ENCODE data around the gene SDK1. TPM values are rescaled to one million over a fixed set of nuclear protein-coding genes. Genes with fewer than 3 reads are reported as not detected.

SDK1 gene
- total and polyA plus RNA-seq, 10 of the 15 experiments (the other 5 are each of a cell fraction or from before 2014, with no cell fraction given) = 0.14 to 0.33 TPM; not detected in 8

DNA sequence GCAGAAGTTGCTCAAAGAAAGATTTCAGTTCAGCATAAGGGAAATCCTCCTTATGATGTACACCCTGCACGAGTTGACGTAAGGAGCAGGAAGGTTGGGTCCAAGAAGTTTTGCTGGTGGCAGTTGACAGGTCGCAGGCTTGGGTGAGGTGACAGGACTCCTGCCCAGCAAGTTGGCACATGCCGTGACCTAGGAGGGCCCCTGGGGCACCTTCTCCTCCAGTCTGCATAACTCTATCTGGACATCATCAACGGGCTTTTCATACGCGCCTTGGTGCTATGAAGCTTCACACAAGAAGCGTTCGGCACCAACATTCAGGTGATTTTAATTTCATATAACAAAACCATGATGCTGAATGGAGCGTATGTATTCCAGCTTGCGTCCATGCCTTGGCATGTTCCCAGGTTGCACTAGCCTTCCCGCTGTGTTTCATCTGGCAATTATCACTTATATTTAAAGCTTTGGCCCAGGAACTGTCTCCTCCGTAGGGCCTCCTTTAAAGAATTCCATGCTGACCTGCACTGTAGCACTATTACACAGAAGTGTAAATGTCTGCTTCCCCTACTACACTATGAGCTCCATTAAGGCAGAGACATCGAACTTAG, 729.4 kb downstream of the SDK1 start (continued):
- no peak for TF ChIP-seq CBFB (IDR thresholded peaks at IDR 0.05; ENCODE audit: low read depth)
- no peak for TF ChIP-seq NFIC (IDR thresholded peaks at IDR 0.05; ENCODE audit: low read depth, low read length)

GRCh38 chr7:4033996-4034395, 732.9 kb downstream of the SDK1 start:
- H2AFZ ChIP-seq (ENCODE audit: control insufficient read depth, low read depth, low read length) = no peak overlapping the region
- H3K9ac ChIP-seq (ENCODE audit: control insufficient read depth, insufficient read depth, low read length) = no peak overlapping the region
- no TSS peak for BruUV-seq (replicated peaks)
- H4K20me1 ChIP-seq (ENCODE audit: control insufficient read depth, insufficient read depth) = no peaks in the 10 kb centered on the region
- RAD21 ChIA-PET (ENCODE audit: unreplicated experiment) = no interaction called here
- no peak overlapping the region for H3K4me3 ChIP-seq
- in situ Hi-C loops (cut with MboI) = no loop called here
- CTCF ChIA-PET = no interaction called here
- H3K36me3 ChIP-seq (ENCODE audit: control insufficient read depth in 2 of 2, insufficient read depth in 2 of 2, low read length in 1 of 2) = no peaks in the 10 kb centered on the region
- ATAC-seq (no peak), FAIRE-seq (no peak), DNase-seq (ENCODE audit: low read depth, low spot score) (no peak)
- H3K9me3 ChIP-seq (replicated peaks; ENCODE audit: control insufficient read depth, insufficient read depth, low read length) = no peaks in the 10 kb centered on the region
- 23% methylated on average over 12 of the region's 12 CpGs for WGBS (ENCODE audit: insufficient coverage, insufficient replicate concordance, low lambda C conversion rate, missing lambda C conversion rate)
- no peaks in the 10 kb centered on the region for H3K27me3 ChIP-seq (replicated peaks in 1 of 2; ENCODE audit: control insufficient read depth in 2 of 2, insufficient read depth in 2 of 2, low read length in 1 of 2)
- intact Hi-C loops (cut with micrococcal nuclease; ENCODE audit: unreplicated experiment) = no loop called here
- H3K4me2 ChIP-seq (ENCODE audit: control insufficient read depth, insufficient read depth) = no peak overlapping the region
- POLR2A ChIA-PET = no interaction called here
- SMC1A ChIA-PET (ENCODE audit: uncharacterized antibody, unreplicated experiment) = no interaction called here
- no peaks in the 10 kb centered on the region for H3K4me1 ChIP-seq (ENCODE audit: control insufficient read depth, insufficient read depth, low read length)
- no peak overlapping the region for H3K27ac ChIP-seq (ENCODE audit: control insufficient read depth, insufficient read depth)
- no peaks in the 10 kb centered on the region for H3K79me2 ChIP-seq (ENCODE audit: control insufficient read depth, insufficient read depth, low read length)
- TF ChIP-seq KAT2A (conservative IDR thresholded peaks at IDR 0.05; ENCODE audit: control insufficient read depth, low read depth, low read length) (no peak), CBX5 (IDR thresholded peaks at IDR 0.05; ENCODE audit: low read depth) (no peak), ZNF274 (IDR thresholded peaks at IDR 0.05; ENCODE audit: insufficient read depth, insufficient read length) (no peak), BHLHE40 (IDR thresholded peaks at IDR 0.05; ENCODE audit: borderline replicate concordance in 1 of 2, low read depth in 2 of 2, low read length in 1 of 2) (no peak), MXI1 (IDR thresholded peaks at IDR 0.05; ENCODE audit: low read depth, low read length) (no peak), IRF5 (IDR thresholded peaks at IDR 0.05; ENCODE audit: borderline replicate concordance) (no peak), RAD21 (IDR thresholded peaks at IDR 0.05; ENCODE audit: insufficient read depth, low read depth, low read length) (no peak), EP300 (IDR thresholded peaks at IDR 0.05; ENCODE audit: borderline replicate concordance in 1 of 2, control insufficient read depth in 1 of 2, low read depth in 2 of 2, low read length in 2 of 2) (no peak), MEF2A (IDR thresholded peaks at IDR 0.05; ENCODE audit: insufficient read depth, low read depth, low read length) (no peak), BMI1 (IDR thresholded peaks at IDR 0.05; ENCODE audit: borderline replicate concordance) (no peak), SMAD5 (IDR thresholded peaks at IDR 0.05; ENCODE audit: low read depth) (no peak)
- TF ChIP-seq, protein P1, sequence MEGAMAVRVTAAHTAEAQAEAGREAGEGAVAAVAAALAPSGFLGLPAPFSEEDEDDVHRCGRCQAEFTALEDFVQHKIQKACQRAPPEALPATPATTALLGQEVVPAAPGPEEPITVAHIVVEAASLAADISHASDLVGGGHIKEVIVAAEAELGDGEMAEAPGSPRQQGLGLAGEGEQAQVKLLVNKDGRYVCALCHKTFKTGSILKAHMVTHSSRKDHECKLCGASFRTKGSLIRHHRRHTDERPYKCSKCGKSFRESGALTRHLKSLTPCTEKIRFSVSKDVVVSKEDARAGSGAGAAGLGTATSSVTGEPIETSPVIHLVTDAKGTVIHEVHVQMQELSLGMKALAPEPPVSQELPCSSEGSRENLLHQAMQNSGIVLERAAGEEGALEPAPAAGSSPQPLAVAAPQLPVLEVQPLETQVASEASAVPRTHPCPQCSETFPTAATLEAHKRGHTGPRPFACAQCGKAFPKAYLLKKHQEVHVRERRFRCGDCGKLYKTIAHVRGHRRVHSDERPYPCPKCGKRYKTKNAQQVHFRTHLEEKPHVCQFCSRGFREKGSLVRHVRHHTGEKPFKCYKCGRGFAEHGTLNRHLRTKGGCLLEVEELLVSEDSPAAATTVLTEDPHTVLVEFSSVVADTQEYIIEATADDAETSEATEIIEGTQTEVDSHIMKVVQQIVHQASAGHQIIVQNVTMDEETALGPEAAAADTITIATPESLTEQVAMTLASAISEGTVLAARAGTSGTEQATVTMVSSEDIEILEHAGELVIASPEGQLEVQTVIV (IDR thresholded peaks at IDR 0.05; ENCODE audit: borderline replicate concordance, partially characterized antibody) = no peak
- TF ChIP-seq, protein P2, sequence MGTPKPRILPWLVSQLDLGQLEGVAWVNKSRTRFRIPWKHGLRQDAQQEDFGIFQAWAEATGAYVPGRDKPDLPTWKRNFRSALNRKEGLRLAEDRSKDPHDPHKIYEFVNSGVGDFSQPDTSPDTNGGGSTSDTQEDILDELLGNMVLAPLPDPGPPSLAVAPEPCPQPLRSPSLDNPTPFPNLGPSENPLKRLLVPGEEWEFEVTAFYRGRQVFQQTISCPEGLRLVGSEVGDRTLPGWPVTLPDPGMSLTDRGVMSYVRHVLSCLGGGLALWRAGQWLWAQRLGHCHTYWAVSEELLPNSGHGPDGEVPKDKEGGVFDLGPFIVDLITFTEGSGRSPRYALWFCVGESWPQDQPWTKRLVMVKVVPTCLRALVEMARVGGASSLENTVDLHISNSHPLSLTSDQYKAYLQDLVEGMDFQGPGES (IDR thresholded peaks at IDR 0.05) = no peak
- TF ChIP-seq, protein P3, sequence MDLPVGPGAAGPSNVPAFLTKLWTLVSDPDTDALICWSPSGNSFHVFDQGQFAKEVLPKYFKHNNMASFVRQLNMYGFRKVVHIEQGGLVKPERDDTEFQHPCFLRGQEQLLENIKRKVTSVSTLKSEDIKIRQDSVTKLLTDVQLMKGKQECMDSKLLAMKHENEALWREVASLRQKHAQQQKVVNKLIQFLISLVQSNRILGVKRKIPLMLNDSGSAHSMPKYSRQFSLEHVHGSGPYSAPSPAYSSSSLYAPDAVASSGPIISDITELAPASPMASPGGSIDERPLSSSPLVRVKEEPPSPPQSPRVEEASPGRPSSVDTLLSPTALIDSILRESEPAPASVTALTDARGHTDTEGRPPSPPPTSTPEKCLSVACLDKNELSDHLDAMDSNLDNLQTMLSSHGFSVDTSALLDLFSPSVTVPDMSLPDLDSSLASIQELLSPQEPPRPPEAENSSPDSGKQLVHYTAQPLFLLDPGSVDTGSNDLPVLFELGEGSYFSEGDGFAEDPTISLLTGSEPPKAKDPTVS (IDR thresholded peaks at IDR 0.05; ENCODE audit: low read depth, low read length) = no peak

All from GM12878 (cell line).